Ishikawa (cell line): ENCODE data around the gene ILDR2.

Experiments
- CEBPB ChIP-seq: IDR thresholded peaks from 2 replicates; pipeline ENCODE4 v1.6.1; 2012
- CREB1 ChIP-seq: IDR thresholded peaks from 2 replicates; pipeline ENCODE4 v1.6.1; 2012; ENCODE audit warnings: low read depth
- EGR1 ChIP-seq: IDR thresholded peaks from 2 replicates; pipeline ENCODE4 v1.6.1; 2012
- EP300 ChIP-seq: IDR thresholded peaks from 2 replicates; pipeline ENCODE4 v1.6.1; 2012; ENCODE audit warnings: borderline replicate concordance
- FOXM1 ChIP-seq: IDR thresholded peaks from 2 replicates; pipeline ENCODE4 v1.6.1; 2012; ENCODE audit warnings: low read depth, borderline replicate concordance
- MAX ChIP-seq: IDR thresholded peaks from 2 replicates; pipeline ENCODE4 v1.6.1; 2012
- NFIC ChIP-seq: IDR thresholded peaks from 2 replicates; pipeline ENCODE4 v1.6.1; 2012
- RAD21 ChIP-seq: IDR thresholded peaks from 2 replicates; pipeline ENCODE4 v1.6.1; 2012; ENCODE audit warnings: low read depth
- REST ChIP-seq: IDR thresholded peaks from 2 replicates; pipeline ENCODE4 v1.6.1; 2012; ENCODE audit warnings: low read depth, mild to moderate bottlenecking
- TAF1 ChIP-seq: IDR thresholded peaks from 2 replicates; pipeline ENCODE4 v1.6.1; 2012; ENCODE audit warnings: low read depth, mild to moderate bottlenecking
- TCF12 ChIP-seq: IDR thresholded peaks from 2 replicates; pipeline ENCODE4 v1.6.1; 2012; ENCODE audit warnings: low read depth
- TEAD4 ChIP-seq: IDR thresholded peaks from 2 replicates; pipeline ENCODE4 v1.6.1; 2012
- USF1 ChIP-seq: IDR thresholded peaks from 2 replicates; pipeline ENCODE4 v1.6.1; 2012
- YY1 ChIP-seq: IDR thresholded peaks from 2 replicates; pipeline ENCODE4 v1.6.1; 2012; ENCODE audit warnings: low read depth
- ZBTB7A ChIP-seq: IDR thresholded peaks from 2 replicates; pipeline ENCODE4 v1.6.1; 2012; ENCODE audit warnings: low read depth

Gene ILDR2

GRCh38 chr1:167012570-167012969 lies 37.2 kb upstream of the ILDR2 start:
- TF ChIP-seq REST (peak; percentile 13; the same call in 1 of the 2 replicates), YY1 (no peak)

- TF ChIP-seq EP300 (no peak), USF1 (no peak), MAX (no peak), ZBTB7A (no peak), REST (no peak), RAD21 (no peak), CEBPB (no peak), YY1 (no peak), NFIC (no peak), EGR1 (no peak), FOXM1 (no peak), CREB1 (no peak), TEAD4 (no peak), TAF1 (no peak), TCF12 (no peak)
These were observed 36.3 kb upstream of the ILDR2 start for GRCh38 chr1:167011560-167012191.

- TF ChIP-seq TCF12 = no peak
These were observed 28.4 kb upstream of the ILDR2 start for GRCh38 chr1:167003711-167004110.

GRCh38 chr1:167002354-167002753 lies 27.0 kb upstream of the ILDR2 start:
- no peak for TF ChIP-seq CEBPB
- TF ChIP-seq USF1 = no peak
- no peak for TF ChIP-seq ZBTB7A
- no peak for TF ChIP-seq RAD21
- TF ChIP-seq TEAD4 = no peak
- TF ChIP-seq TCF12 = no peak
- TF ChIP-seq TAF1 = no peak
- TF ChIP-seq EGR1 = no peak
- TF ChIP-seq CREB1 = no peak
- TF ChIP-seq MAX = no peak
- TF ChIP-seq EP300 = no peak
- TF ChIP-seq YY1 = no peak
- TF ChIP-seq NFIC = no peak
- TF ChIP-seq FOXM1 = no peak
- TF ChIP-seq REST = no peak

- no peak for TF ChIP-seq CREB1
These were observed 25.2 kb upstream of the ILDR2 start for GRCh38 chr1:167000546-167000945.
